ENCODE data around the gene ATP6V1C2. TPM values are rescaled to one million over a fixed set of nuclear protein-coding genes. Genes with fewer than 3 reads are reported as not detected.

The ATP6V1C2 gene
- total RNA-seq, 1 donor from 2014 or later = 1.1 TPM

GRCh38 chr2:10770956-10771750, 49.7 kb downstream of the ATP6V1C2 start:
- H3K9me3 Mint-ChIP-seq = no peaks in the 10 kb centered on the region
- no peaks in the 10 kb centered on the region for H3K36me3 Mint-ChIP-seq
- TF ChIP-seq CTCF (conservative IDR thresholded peaks at IDR 0.05) = no peak
- H3K27ac Mint-ChIP-seq = no peak overlapping the region
- peaks cover 4% of the 10 kb centered on the region for H3K4me1 Mint-ChIP-seq (ENCODE audit: unreplicated experiment)
- H3K4me3 Mint-ChIP-seq = no peak overlapping the region
- H3K27me3 Mint-ChIP-seq = no peaks in the 10 kb centered on the region
- DNase-seq (ENCODE audit: extremely low spot score, unreplicated experiment) = no peak

- no peak overlapping the region for H3K4me3 Mint-ChIP-seq
- H3K36me3 Mint-ChIP-seq = no peaks in the 10 kb centered on the region
- H3K9me3 Mint-ChIP-seq = no peaks in the 10 kb centered on the region
- no peak for DNase-seq (ENCODE audit: extremely low spot score, unreplicated experiment)
- H3K27ac Mint-ChIP-seq = no peak overlapping the region
- H3K4me1 Mint-ChIP-seq (ENCODE audit: unreplicated experiment) = peaks cover 4% of the 10 kb centered on the region
- no peaks in the 10 kb centered on the region for H3K27me3 Mint-ChIP-seq
- no peak for TF ChIP-seq CTCF (conservative IDR thresholded peaks at IDR 0.05)
Measured at GRCh38 chr2:10771786-10772185, 50.4 kb downstream of the ATP6V1C2 start.

DNA sequence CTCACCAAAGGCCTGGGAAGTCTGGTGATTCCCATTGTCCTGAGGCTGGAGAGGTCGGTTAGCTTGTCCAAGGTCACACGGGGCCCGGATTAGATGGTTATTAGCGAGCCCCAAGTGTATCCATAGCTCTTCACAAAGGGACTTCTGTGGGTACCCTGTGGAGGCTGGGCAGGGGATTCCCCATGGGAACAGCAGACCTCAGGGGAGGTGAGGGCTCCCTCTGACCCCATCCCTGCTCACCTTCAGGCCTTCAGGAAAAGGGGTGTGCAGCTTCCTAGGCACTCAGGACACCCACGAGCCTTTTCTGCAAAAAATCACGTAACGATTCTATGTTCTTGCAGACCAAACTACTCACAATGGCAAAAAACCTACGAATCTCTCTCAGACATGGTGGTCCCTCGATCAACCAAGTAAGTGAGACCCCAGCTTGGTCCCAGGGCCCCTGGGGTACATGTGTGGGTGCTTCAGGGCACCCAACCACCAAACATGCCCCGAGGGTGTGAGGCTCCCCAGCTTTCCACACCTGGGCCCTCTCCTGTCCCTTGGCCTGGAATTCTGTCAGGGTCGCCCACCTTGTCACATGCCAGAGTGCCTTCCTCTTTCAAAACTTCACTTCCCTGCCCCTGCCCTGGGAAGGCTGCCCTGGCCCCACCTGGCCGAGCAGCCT, 50.9 kb downstream of the ATP6V1C2 start:
- no peak overlapping the region for H3K4me3 Mint-ChIP-seq
- no peak overlapping the region for H3K27ac Mint-ChIP-seq
- peaks cover 1% of the 10 kb centered on the region for H3K36me3 Mint-ChIP-seq
- TF ChIP-seq CTCF (conservative IDR thresholded peaks at IDR 0.05) = no peak
- peaks cover 4% of the 10 kb centered on the region for H3K4me1 Mint-ChIP-seq (ENCODE audit: unreplicated experiment)
- DNase-seq (ENCODE audit: extremely low spot score, unreplicated experiment) = no peak
- H3K27me3 Mint-ChIP-seq = no peaks in the 10 kb centered on the region
- H3K9me3 Mint-ChIP-seq = no peaks in the 10 kb centered on the region

GRCh38 chr2:10772868-10773215, 51.4 kb downstream of the ATP6V1C2 start:
- Mint-ChIP-seq H3K9me3 (no peaks in the 10 kb centered on the region), H3K27ac (no peak overlapping the region), H3K27me3 (no peaks in the 10 kb centered on the region), H3K4me1 (ENCODE audit: unreplicated experiment) (peaks cover 4% of the 10 kb centered on the region), H3K4me3 (no peak overlapping the region), H3K36me3 (peaks cover 4% of the 10 kb centered on the region)
- DNase-seq (ENCODE audit: extremely low spot score, unreplicated experiment) = no peak
- no peak for TF ChIP-seq CTCF (conservative IDR thresholded peaks at IDR 0.05)

- no peak for DNase-seq (ENCODE audit: extremely low spot score, unreplicated experiment)
- Mint-ChIP-seq H3K4me3 (no peak overlapping the region), H3K27ac (no peak overlapping the region)
Measured at GRCh38 chr2:10773821-10774341, 52.5 kb downstream of the ATP6V1C2 start.

More at GRCh38 chr2:10773821-10774341, 52.5 kb downstream of the ATP6V1C2 start:
- TF ChIP-seq CTCF (conservative IDR thresholded peaks at IDR 0.05) = no peak
- Mint-ChIP-seq H3K9me3 (no peaks in the 10 kb centered on the region), H3K27me3 (no peaks in the 10 kb centered on the region), H3K36me3 (peaks cover 4% of the 10 kb centered on the region), H3K4me1 (ENCODE audit: unreplicated experiment) (peaks cover 4% of the 10 kb centered on the region)

All from type B pancreatic cell (in vitro differentiated cells).